ENCODE results near the gene PCBP4.

DNA sequence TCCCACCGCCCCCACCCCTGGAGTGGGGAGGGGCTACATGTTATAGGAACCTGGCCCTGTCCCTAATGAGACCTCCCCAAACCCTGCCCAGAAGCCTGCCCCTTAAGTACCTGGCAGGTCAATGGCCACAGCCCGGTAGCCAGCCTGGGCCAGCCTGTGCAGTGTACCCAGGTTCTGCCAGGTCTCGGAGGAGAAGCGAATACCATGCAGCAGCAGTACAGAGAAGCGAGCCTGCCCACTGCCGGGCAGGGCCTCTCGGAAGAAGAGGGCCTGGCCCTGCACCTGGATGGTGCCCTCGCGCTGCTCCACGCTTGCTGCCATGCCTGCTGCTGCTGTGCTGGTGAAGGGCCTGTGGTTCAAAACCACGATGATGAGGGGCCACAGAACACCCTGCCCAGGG is 4.1 kb upstream of the PCBP4 start:
- TF ChIP-seq EZH2phosphoT487 (IDR thresholded peaks at IDR 0.05; ENCODE audit: borderline replicate concordance): no peak
- TF ChIP-seq, protein P1, sequence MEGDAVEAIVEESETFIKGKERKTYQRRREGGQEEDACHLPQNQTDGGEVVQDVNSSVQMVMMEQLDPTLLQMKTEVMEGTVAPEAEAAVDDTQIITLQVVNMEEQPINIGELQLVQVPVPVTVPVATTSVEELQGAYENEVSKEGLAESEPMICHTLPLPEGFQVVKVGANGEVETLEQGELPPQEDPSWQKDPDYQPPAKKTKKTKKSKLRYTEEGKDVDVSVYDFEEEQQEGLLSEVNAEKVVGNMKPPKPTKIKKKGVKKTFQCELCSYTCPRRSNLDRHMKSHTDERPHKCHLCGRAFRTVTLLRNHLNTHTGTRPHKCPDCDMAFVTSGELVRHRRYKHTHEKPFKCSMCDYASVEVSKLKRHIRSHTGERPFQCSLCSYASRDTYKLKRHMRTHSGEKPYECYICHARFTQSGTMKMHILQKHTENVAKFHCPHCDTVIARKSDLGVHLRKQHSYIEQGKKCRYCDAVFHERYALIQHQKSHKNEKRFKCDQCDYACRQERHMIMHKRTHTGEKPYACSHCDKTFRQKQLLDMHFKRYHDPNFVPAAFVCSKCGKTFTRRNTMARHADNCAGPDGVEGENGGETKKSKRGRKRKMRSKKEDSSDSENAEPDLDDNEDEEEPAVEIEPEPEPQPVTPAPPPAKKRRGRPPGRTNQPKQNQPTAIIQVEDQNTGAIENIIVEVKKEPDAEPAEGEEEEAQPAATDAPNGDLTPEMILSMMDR (conservative IDR thresholded peaks at IDR 0.05; ENCODE audit: low read length): no peak

Data from Loucy (cell line).